Hepatocyte (in vitro differentiated cells): ENCODE measurements around the gene TUBB1.

Experiments used
- CTCF ChIP-seq: fragments of 200-600 bp; sonication (generic); IDR thresholded peaks from 2 replicates; pipeline ENCODE4 v1.5.1; 2016; ENCODE audit warnings: antibody characterized with exemption, mild to moderate bottlenecking; ENCODE audit not compliant: poor library complexity
- EZH2 ChIP-seq: fragments of 200-600 bp; sonication (generic); IDR thresholded peaks from 2 replicates; pipeline ENCODE4 v1.6.1; 2016; ENCODE audit warnings: antibody characterized with exemption, mild to moderate bottlenecking, borderline replicate concordance

- TF ChIP-seq CTCF (no peak), EZH2 (no peak)
Observed at GRCh38 chr20:59025086-59025485, 5.9 kb downstream of the TUBB1 start.
